Activated CD8-positive, alpha-beta T cell treated with anti-CD3 and anti-CD28 coated beads for 36 hours (primary cell): ENCODE results near the gene MYL7. TPM values are rescaled to one million over a fixed set of nuclear protein-coding genes. Genes with fewer than 3 reads are reported as not detected.

Experiments used
- ATAC-seq: fragments of 200-7000 bp; cut with Tn5 transposase; one replicate; pipeline ENCODE4 v1.10.0; 2021; ENCODE audit warnings: mild to moderate bottlenecking, moderate library complexity
- CTCF ChIA-PET: fragments of 350-600 bp; sonication (Branson Sonifier 250); formaldehyde crosslinking; loops from one replicate; lab custom pipeline; 2021; ENCODE audit warnings: antibody characterized with exemption; lab: Charles Lee
- POLR2A ChIA-PET: fragments of 350-600 bp; sonication (Branson Sonifier 250); formaldehyde crosslinking; loops from one replicate; lab custom pipeline; 2021; ENCODE audit warnings: antibody characterized with exemption; lab: Charles Lee
- DNase-seq: peaks from one replicate; pipeline ENCODE4 v3.0.0-alpha.2; 2020
- H3K27ac Mint-ChIP-seq: one replicate; pipeline ENCODE4 v1.8.0; 2021; ENCODE audit warnings: mild to moderate bottlenecking, mixed read lengths
- H3K27me3 Mint-ChIP-seq: one replicate; pipeline ENCODE4 v1.8.0; 2021; ENCODE audit warnings: mixed read lengths
- H3K36me3 Mint-ChIP-seq: one replicate; pipeline ENCODE4 v1.8.0; 2021; ENCODE audit warnings: low read depth, mixed read lengths
- H3K4me1 Mint-ChIP-seq: one replicate; pipeline ENCODE4 v1.8.0; 2021; ENCODE audit warnings: low read depth, mixed read lengths
- H3K4me3 Mint-ChIP-seq: one replicate; pipeline ENCODE4 v1.8.0; 2021; ENCODE audit warnings: mild to moderate bottlenecking, moderate library complexity, mixed read lengths
- H3K9me3 Mint-ChIP-seq: one replicate; pipeline ENCODE4 v1.8.0; 2021; ENCODE audit warnings: mixed read lengths
- CTCF ChIP-seq: fragments of 200-600 bp; IDR thresholded peaks from one replicate; pipeline ENCODE4 v1.8.0; 2022; ENCODE audit warnings: antibody characterized with exemption, mild to moderate bottlenecking
- intact Hi-C: fragments of 100-400 bp; cut with micrococcal nuclease; formaldehyde crosslinking; loops from one replicate; pipeline ENCODE4 v1.10.0; 2022
- total RNA-seq, 2 experiments: library from RNA; stranded (reverse); gene quantifications; one replicate each; pipeline ENCODE4 v1.2.3, GENCODE V29; 2021

The MYL7 gene
- total RNA-seq, 2 experiments from 2014 or later = not detected

GRCh38 chr7:44156453-44157010 is 15.4 kb upstream of the MYL7 start:
- no peak for ATAC-seq
- Mint-ChIP-seq H3K27ac (no peak overlapping the region), H3K27me3 (no peaks in the 10 kb centered on the region), H3K4me3 (no peak overlapping the region), H3K9me3 (no peaks in the 10 kb centered on the region), H3K36me3 (no peaks in the 10 kb centered on the region), H3K4me1 (no peaks in the 10 kb centered on the region)
- POLR2A ChIA-PET = no interaction called here
- no peak for DNase-seq
- no peak for TF ChIP-seq CTCF
- CTCF ChIA-PET = interaction anchor here (0.7 kb wide), 1 partner anchor 40 kb away, joined by 3 read pairs; no protein-coding TSS in a partner anchor
- intact Hi-C loops = no loop called here

GRCh38 chr7:44155191-44156185 is 14.4 kb upstream of the MYL7 start:
- ATAC-seq (no peak), DNase-seq (no peak)
- Mint-ChIP-seq H3K27me3 (no peaks in the 10 kb centered on the region), H3K4me3 (no peak overlapping the region), H3K27ac (no peak overlapping the region), H3K4me1 (no peaks in the 10 kb centered on the region), H3K9me3 (no peaks in the 10 kb centered on the region), H3K36me3 (no peaks in the 10 kb centered on the region)
- CTCF ChIA-PET = interaction anchor here (0.7 kb wide), 1 partner anchor 41 kb away, joined by 3 read pairs; no protein-coding TSS in a partner anchor
- no peak for TF ChIP-seq CTCF
- intact Hi-C loops = no loop called here
- POLR2A ChIA-PET = no interaction called here

GRCh38 chr7:44154703-44155102 is 13.6 kb upstream of the MYL7 start:
- intact Hi-C loops = no loop called here
- ChIA-PET POLR2A (no interaction called here), CTCF (no interaction called here)
- DNase-seq (no peak), ATAC-seq (no peak)
- H3K9me3 Mint-ChIP-seq = no peaks in the 10 kb centered on the region
- H3K4me3 Mint-ChIP-seq = no peak overlapping the region
- H3K4me1 Mint-ChIP-seq = no peaks in the 10 kb centered on the region
- TF ChIP-seq CTCF = no peak
- H3K27me3 Mint-ChIP-seq = no peaks in the 10 kb centered on the region
- H3K27ac Mint-ChIP-seq = no peak overlapping the region
- H3K36me3 Mint-ChIP-seq = no peaks in the 10 kb centered on the region

GRCh38 chr7:44153948-44154335 is 12.8 kb upstream of the MYL7 start:
- ATAC-seq (no peak), DNase-seq (no peak)
- no peaks in the 10 kb centered on the region for H3K4me1 Mint-ChIP-seq
- H3K27ac Mint-ChIP-seq = no peak overlapping the region
- intact Hi-C loops = no loop called here
- H3K9me3 Mint-ChIP-seq = no peaks in the 10 kb centered on the region
- H3K27me3 Mint-ChIP-seq = no peaks in the 10 kb centered on the region
- no peak for TF ChIP-seq CTCF
- no peak overlapping the region for H3K4me3 Mint-ChIP-seq
- CTCF ChIA-PET = no interaction called here
- POLR2A ChIA-PET = no interaction called here
- no peaks in the 10 kb centered on the region for H3K36me3 Mint-ChIP-seq
